Epithelial cell of esophagus (primary cell): ENCODE measurements around the gene MS4A3.

Experiments used
- DNase-seq: peaks from one replicate; pipeline ENCODE4 v3.0.0; 2010; ENCODE audit warnings: low read depth
- H3K4me3 ChIP-seq: 2 replicates; pipeline ENCODE4 v1.5.1; 2011; ENCODE audit warnings: mild to moderate bottlenecking, low read length, control low read depth
- TF ChIP-seq, protein P1 (sequence below): IDR thresholded peaks from 2 replicates; pipeline ENCODE4 v1.5.1; 2011; ENCODE audit warnings: low read depth, mild to moderate bottlenecking, low read length, control low read depth, inconsistent platforms; ENCODE audit not compliant: insufficient read depth; ENCODE audit errors: missing control alignments

Gene MS4A3

DNA sequence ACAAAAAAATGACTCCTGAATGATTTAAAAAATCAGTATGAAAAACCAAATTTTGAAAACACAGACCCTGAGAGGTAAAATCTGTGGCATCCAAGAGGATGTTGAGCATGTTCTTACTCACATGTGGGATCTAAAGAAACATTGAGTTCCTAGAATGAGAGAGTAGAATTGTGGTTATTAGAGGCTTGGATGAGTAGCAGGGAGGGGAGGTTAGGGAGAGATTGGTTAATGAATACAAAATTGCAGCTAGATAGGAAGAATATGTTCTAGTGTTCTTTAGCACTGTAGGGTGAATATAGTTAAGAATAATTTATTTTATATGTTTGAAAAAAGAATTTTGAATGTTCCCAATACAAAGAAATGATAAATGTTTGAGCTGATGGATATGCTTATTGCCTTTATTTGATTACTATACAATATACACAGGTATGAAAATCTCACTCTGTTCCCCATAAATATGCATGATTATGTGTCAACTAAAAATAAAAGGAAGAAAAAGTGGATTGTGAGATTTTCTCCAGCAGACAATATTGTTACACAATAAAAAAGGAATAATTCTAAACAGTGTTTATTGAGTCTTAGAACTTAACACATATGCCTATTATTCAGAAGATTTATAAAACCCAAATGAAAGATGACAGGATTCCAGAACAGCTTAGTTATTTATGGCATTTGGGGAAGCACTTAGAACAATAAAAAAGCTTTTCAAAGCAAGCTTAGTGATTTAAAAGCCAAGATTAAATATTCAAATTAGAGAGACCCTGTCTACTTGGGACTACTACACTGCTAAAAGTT is 60.7 kb downstream of the MS4A3 start:
- TF ChIP-seq, protein P1, sequence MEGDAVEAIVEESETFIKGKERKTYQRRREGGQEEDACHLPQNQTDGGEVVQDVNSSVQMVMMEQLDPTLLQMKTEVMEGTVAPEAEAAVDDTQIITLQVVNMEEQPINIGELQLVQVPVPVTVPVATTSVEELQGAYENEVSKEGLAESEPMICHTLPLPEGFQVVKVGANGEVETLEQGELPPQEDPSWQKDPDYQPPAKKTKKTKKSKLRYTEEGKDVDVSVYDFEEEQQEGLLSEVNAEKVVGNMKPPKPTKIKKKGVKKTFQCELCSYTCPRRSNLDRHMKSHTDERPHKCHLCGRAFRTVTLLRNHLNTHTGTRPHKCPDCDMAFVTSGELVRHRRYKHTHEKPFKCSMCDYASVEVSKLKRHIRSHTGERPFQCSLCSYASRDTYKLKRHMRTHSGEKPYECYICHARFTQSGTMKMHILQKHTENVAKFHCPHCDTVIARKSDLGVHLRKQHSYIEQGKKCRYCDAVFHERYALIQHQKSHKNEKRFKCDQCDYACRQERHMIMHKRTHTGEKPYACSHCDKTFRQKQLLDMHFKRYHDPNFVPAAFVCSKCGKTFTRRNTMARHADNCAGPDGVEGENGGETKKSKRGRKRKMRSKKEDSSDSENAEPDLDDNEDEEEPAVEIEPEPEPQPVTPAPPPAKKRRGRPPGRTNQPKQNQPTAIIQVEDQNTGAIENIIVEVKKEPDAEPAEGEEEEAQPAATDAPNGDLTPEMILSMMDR: no peak
- no peak overlapping the region for H3K4me3 ChIP-seq

DNA sequence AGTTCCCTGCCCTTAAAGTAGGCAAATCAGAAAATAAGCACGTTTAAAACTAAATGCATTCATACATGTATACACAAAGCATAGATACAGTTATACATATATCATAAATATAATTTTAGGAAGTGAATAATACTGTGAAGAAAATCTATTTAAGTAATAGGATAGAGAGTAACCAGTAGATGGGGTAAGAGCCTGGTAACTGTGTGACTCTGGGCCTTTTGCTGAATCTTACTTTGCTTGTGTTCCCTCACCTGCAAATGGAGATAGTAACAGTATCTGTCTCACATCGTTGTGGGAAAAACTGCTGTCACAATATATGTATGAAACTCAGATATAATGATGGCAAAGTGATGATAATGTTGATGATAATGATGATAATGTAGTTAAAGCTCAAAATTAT is 61.9 kb downstream of the MS4A3 start:
- DNase-seq: peak; percentile 23
- TF ChIP-seq, protein P1: peak; percentile 18
- no peak overlapping the region for H3K4me3 ChIP-seq

More for the DNA sequence above, 60.7 kb downstream of the MS4A3 start:
- DNase-seq: no peak

DNA sequence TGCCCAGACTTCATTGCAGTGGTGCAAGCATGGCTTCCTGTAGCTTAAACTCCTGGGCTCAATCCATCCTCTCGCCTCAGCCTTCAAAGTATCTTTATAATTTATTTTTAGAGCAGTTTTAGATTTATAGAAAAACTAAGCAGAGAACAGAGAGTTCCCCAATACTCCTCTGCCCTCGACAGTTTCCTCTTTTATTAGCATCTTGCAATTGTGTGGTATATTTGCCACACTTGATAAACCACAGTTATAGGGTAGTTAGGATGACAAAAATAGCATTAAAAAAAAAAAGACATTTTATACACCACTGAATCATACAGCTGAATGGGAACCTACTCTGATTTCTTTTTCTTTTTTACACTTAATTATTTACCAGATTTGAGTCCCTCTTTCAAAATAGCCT is 63.2 kb downstream of the MS4A3 start:
- no peak for DNase-seq
- H3K4me3 ChIP-seq: no peak overlapping the region
- TF ChIP-seq, protein P1: no peak
